Liver (tissue), 3 donors: ENCODE results near the gene AQP10.

ENCODE experiments used
- ATF3 ChIP-seq: IDR thresholded peaks from 2 replicates; pipeline ENCODE4 v1.6.1; 2016; ENCODE audit warnings: antibody characterized with exemption
- CTCF ChIP-seq: fragments of 150-350 bp; IDR thresholded peaks from 2 replicates; pipeline ENCODE4 v1.5.1; 2017; ENCODE audit warnings: improper control_type of control experiment, low read depth, low read length; ENCODE audit not compliant: missing input control
- FOXA1 ChIP-seq: IDR thresholded peaks from 2 replicates; pipeline ENCODE4 v1.6.1; 2016; ENCODE audit warnings: antibody characterized with exemption
- HNF4A ChIP-seq, 2 donors: conservative IDR thresholded peaks; 2 replicates each; pipeline ENCODE4 v1.6.1; 2016; ENCODE audit warnings: antibody characterized with exemption in 2 of 2, mild to moderate bottlenecking in 2 of 2
- JUND ChIP-seq, 2 donors: IDR thresholded peaks; 2 replicates each; pipeline ENCODE4 v1.6.1; 2016; ENCODE audit warnings: antibody characterized with exemption in 2 of 2
- REST ChIP-seq: IDR thresholded peaks from 2 replicates; pipeline ENCODE4 v1.6.1; 2016; ENCODE audit warnings: antibody characterized with exemption, mild to moderate bottlenecking
- RXRA ChIP-seq, 2 donors: IDR thresholded peaks; 2 replicates each; pipeline ENCODE4 v1.6.1; 2017 to 2018; ENCODE audit warnings: antibody characterized with exemption in 2 of 2, mild to moderate bottlenecking in 1 of 2
- SP1 ChIP-seq: IDR thresholded peaks from 2 replicates; pipeline ENCODE4 v1.6.1; 2018; ENCODE audit warnings: antibody characterized with exemption, mild to moderate bottlenecking
- YY1 ChIP-seq: IDR thresholded peaks from 2 replicates; pipeline ENCODE4 v1.6.1; 2016; ENCODE audit warnings: antibody characterized with exemption, mild to moderate bottlenecking
- ZBTB33 ChIP-seq: IDR thresholded peaks from 2 replicates; pipeline ENCODE4 v1.6.1; 2016; ENCODE audit warnings: antibody characterized with exemption
- donor health status: healthy.
- donor health status: healthy.

GRCh38 chr1:154350383-154350782 is 29.5 kb downstream of the AQP10 start:
- no peak for TF ChIP-seq CTCF
- no peak for TF ChIP-seq ATF3
- no peak for TF ChIP-seq RXRA (IDR thresholded peaks at IDR 0.05)
- TF ChIP-seq REST: no peak
- TF ChIP-seq ZBTB33: no peak
- TF ChIP-seq YY1: no peak
- no peak for TF ChIP-seq HNF4A (conservative IDR thresholded peaks at IDR 0.05)
- no peak for TF ChIP-seq FOXA1
- TF ChIP-seq JUND (IDR thresholded peaks at IDR 0.05): no peak
- no peak for TF ChIP-seq SP1
